GM18951 (cell line): ENCODE results near the gene POLE4.

Source experiments
- POLR2A ChIP-seq: IDR thresholded peaks from 4 replicates; pipeline ENCODE4 v1.6.1; 2011; ENCODE audit warnings: mild to moderate bottlenecking; ENCODE audit not compliant: insufficient read length, insufficient read depth; ENCODE audit errors: extremely low read depth
- in situ Hi-C: fragments of 300-500 bp; cut with MboI; formaldehyde crosslinking; loops from one replicate; pipeline ENCODE4 v1.12.0; 2022; ENCODE audit warnings: low sequenced_read_pairs, mixed read lengths, inconsistent platforms; ENCODE audit not compliant: unreplicated experiment

The POLE4 gene

GRCh38 chr2:74958274-74959105 is at the start of gene POLE4:
TSS of gene POLE4 (plus strand) at chr2:74958643. CDS start at chr2:74958680, 37 bp downstream.
- in situ Hi-C loops, result no loop called here
- peak; percentile 92 for TF ChIP-seq POLR2A

DNA sequence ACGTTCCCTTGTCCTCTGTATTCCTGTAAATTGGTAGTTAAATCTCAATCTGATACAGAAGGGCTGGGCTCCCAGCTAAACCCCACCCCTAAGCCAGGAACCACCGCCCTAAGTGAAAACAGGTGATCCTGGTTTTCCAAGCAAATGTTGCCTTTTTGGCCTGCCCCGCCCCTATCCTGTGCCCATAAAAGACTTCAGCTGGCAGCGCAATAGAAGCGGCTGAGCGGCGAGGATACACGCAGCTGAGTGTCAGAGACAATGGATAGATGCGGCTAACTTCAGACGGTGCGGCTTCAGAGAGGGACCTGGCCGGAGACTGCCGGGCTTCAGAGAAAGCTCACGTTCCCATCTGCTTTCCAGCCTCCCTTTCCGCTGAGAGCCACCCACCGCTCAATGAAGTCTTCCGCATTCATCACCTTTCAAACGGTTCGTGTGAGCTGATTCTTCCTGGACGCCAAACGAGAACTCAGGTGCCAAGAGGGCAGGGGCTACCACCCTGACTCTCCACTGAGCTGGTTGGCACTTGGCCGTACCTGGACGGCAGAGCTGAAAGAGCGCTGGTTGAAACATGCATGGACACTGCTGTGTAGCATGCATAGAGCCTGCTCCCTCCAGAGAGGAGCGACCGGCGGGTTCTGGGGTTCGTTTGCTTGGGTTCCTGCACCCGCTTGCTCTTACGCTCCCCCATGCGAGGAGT is 49.5 kb upstream of the POLE4 start:
- no peak for TF ChIP-seq POLR2A
- in situ Hi-C loops, result loop anchor here (25.0 kb wide), 2 partner anchors 478 to 703 kb away; no protein-coding TSS in a partner anchor

DNA sequence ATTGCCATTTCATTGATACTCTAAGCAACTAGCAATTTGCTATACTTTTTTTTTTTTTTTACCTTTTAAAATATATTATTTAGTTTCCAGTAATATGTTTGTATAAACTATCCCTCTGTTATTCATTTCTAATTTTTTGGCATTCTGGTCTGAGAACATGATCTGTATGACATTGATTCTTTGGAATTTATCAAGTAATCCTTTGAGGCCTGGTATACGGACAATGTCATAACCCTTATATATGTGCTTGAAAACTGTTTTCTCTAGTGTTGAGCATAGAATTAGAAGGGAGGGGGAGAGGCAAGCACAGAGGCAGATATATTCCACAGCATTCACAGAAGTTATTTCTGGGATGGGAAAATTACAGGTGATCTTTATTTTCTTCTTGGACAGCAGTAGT is 48.2 kb upstream of the POLE4 start:
- in situ Hi-C loops, result loop anchor here (25.0 kb wide), 2 partner anchors 477 to 702 kb away; no protein-coding TSS in a partner anchor

GRCh38 chr2:74911061-74911460 is 47.4 kb upstream of the POLE4 start:
- no peak for TF ChIP-seq POLR2A
- in situ Hi-C loops, result loop anchor here (25.0 kb wide), 2 partner anchors 476 to 701 kb away; no protein-coding TSS in a partner anchor

More for the DNA sequence above, 48.2 kb upstream of the POLE4 start:
- no peak for TF ChIP-seq POLR2A

DNA sequence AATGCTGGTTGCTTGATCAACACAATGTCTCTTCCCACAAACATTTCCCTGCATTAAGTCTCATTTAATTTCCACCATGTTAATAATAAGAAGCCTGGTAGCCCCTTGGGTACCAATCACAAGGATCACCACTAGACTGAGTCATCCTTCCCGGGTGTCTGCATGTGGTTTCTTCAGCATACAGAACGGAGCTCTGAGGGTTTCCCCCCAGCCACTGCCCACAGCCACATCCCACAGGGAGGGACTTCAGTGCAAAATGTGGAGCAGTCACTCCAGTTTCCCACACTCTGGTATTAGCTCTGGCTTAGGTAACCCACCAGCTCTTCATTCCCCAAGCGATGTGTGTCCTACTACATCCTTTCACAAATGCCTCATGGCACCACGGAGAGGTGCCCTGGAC is 42.7 kb upstream of the POLE4 start:
- in situ Hi-C loops, result loop anchor here (5.0 to 25.0 kb wide), 3 partner anchors 137 to 697 kb away; no protein-coding TSS in a partner anchor

GRCh38 chr2:74916394-74916793 is 42.0 kb upstream of the POLE4 start:
- in situ Hi-C loops, result loop anchor here (5.0 to 25.0 kb wide), 3 partner anchors 136 to 696 kb away; no protein-coding TSS in a partner anchor
- TF ChIP-seq POLR2A, result no peak

More for the DNA sequence above, 42.7 kb upstream of the POLE4 start:
- TF ChIP-seq POLR2A, result no peak

DNA sequence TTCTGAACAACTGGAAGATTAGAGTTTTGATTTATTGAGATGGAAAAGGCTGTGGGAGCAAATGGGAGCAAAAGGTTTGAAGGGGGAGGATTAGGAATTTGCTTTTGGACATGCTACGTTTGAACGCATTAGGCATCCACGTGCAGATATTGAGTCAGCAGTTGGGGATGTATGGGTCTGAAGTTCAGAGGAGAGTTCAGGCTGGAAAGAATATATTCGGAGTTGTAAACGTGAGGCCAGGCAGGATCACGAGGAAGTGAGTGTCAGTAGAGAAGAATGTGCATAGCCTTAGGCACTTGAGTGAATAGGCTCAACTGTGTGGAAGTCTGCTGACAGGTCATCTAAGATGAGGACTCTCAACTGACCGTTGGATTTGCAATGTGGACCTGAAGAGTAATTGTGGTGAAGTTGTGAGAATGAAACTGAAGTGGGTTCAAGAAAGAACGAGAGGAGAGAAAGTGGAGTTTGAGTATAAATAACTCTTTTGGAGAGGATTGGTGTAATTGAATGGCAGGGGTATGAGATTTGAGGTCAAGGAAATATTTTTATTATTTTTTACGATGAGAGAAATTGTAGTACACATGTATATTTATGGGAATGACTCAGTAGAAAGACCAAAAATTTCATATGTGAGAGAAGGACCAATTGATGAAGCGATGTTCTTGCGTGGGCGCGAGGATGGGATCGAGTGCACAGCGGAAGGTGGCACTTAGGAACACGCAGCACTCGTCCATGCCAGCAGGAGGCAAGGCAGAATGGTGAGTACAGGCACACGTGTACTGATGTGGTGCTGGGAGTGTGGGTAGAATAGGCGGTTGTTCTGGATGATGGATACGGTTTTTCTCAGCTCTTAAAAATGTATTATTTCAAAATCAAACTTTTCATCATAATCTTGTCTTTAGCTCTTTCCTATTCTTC is 40.5 kb upstream of the POLE4 start:
- no peak for TF ChIP-seq POLR2A
- in situ Hi-C loops, result loop anchor here (5.0 to 25.0 kb wide), 3 partner anchors 134 to 694 kb away; no protein-coding TSS in a partner anchor

GRCh38 chr2:74919827-74920226 is 38.6 kb upstream of the POLE4 start:
- no peak for TF ChIP-seq POLR2A
- in situ Hi-C loops, result loop anchor here (5.0 to 25.0 kb wide), 3 partner anchors 132 to 692 kb away; no protein-coding TSS in a partner anchor

DNA sequence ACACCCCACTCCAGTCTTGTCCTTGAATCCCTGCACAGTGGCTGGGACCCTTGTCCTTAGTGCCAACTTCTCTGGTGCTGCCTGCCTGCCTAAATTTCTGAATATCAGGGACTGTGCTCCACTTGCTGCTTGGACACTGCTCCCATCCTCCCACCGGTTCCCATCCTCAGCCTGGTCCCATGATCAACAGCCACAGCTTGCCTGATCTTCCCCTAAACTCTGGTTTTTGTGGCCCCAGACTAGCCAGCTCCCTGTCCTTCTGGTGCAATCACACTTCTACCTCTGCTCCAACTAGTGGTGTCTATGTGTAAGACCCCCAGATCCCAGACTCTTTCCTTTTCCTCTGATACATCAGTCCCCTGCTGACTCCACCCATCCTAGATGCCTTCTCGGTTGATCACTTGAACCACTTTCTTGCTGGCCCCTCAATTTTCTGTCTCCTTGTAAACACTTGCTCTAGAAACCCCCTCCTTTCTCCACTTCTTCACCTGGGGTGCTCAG is 37.2 kb upstream of the POLE4 start:
- in situ Hi-C loops, result loop anchor here (25.0 kb wide), 2 partner anchors 466 to 691 kb away; no protein-coding TSS in a partner anchor
- TF ChIP-seq POLR2A, result no peak

GRCh38 chr2:74922592-74923227 is 35.7 kb upstream of the POLE4 start:
- in situ Hi-C loops, result loop anchor here (25.0 kb wide), 2 partner anchors 465 to 690 kb away; no protein-coding TSS in a partner anchor

GRCh38 chr2:74924463-74925265 is 33.8 kb upstream of the POLE4 start:
- TF ChIP-seq POLR2A, result no peak
- in situ Hi-C loops, result loop anchor here (25.0 kb wide), 2 partner anchors 463 to 688 kb away; no protein-coding TSS in a partner anchor

More at GRCh38 chr2:74922592-74923227, 35.7 kb upstream of the POLE4 start:
- no peak for TF ChIP-seq POLR2A
